Fibroblast of skin of scalp (primary cell): ENCODE data around the gene GREM1.

Experiments used
- DNase-seq: peaks from one replicate; pipeline ENCODE4 v3.0.0-alpha.2; 2013

The GREM1 gene

GRCh38 chr15:32787949-32788348 is 70.1 kb downstream of the GREM1 start:
- no peak for DNase-seq

GRCh38 chr15:32790352-32790999 is 72.7 kb downstream of the GREM1 start:
- peak; percentile 80 for DNase-seq

- DNase-seq, result no peak
Observed at GRCh38 chr15:32792436-32792835, 74.6 kb downstream of the GREM1 start.
